Uterine smooth muscle cell (primary cell): ENCODE results near the gene ZP4. TPM values are rescaled to one million over a fixed set of nuclear protein-coding genes. Genes with fewer than 3 reads are reported as not detected.

ENCODE experiments used
- total RNA-seq: library from RNA; depleted of rRNA; stranded (reverse); fragments of >200 nt; gene quantifications from 2 replicates; pipeline ENCODE4 v1.2.3, GENCODE V29; 2014

The ZP4 gene, protein sequence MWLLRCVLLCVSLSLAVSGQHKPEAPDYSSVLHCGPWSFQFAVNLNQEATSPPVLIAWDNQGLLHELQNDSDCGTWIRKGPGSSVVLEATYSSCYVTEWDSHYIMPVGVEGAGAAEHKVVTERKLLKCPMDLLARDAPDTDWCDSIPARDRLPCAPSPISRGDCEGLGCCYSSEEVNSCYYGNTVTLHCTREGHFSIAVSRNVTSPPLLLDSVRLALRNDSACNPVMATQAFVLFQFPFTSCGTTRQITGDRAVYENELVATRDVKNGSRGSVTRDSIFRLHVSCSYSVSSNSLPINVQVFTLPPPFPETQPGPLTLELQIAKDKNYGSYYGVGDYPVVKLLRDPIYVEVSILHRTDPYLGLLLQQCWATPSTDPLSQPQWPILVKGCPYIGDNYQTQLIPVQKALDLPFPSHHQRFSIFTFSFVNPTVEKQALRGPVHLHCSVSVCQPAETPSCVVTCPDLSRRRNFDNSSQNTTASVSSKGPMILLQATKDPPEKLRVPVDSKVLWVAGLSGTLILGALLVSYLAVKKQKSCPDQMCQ
- total RNA-seq: not detected in 2 replicates

DNA sequence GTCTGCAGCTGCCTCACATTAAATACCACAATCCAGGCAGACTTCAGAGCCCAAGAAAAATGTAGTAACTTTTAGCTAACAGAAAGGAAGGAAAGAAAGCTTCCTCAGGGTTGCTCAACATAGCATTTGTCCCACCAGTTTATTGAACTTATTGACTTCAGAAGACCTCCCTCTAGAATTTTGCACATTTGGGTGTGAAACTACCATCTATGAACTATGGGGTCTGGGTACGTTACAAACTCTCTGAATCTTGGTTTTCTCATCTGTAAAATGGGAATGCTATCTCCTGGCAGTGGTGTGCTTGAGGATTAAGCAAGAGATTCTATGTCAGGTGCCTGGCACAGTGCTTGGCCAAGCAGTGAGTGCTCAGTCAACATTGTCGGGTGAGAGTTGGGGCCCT lies at the start of gene ZP4:
Gene ZP4 (minus strand): TSS at position 101 of the 400 bp plus-strand sequence. CDS start 287 bp downstream, outside the sequence.

